ENCODE results near the gene PRSS33. TPM values are rescaled to one million over a fixed set of nuclear protein-coding genes. Genes with fewer than 3 reads are reported as not detected.
A peak's percentile ranks its signal among the peaks of the same experiment; 100 is the strongest.

Gene PRSS33
- polyA plus RNA-seq, 1 of the 3 experiments (the other 2 are of a cell fraction), result not detected

DNA sequence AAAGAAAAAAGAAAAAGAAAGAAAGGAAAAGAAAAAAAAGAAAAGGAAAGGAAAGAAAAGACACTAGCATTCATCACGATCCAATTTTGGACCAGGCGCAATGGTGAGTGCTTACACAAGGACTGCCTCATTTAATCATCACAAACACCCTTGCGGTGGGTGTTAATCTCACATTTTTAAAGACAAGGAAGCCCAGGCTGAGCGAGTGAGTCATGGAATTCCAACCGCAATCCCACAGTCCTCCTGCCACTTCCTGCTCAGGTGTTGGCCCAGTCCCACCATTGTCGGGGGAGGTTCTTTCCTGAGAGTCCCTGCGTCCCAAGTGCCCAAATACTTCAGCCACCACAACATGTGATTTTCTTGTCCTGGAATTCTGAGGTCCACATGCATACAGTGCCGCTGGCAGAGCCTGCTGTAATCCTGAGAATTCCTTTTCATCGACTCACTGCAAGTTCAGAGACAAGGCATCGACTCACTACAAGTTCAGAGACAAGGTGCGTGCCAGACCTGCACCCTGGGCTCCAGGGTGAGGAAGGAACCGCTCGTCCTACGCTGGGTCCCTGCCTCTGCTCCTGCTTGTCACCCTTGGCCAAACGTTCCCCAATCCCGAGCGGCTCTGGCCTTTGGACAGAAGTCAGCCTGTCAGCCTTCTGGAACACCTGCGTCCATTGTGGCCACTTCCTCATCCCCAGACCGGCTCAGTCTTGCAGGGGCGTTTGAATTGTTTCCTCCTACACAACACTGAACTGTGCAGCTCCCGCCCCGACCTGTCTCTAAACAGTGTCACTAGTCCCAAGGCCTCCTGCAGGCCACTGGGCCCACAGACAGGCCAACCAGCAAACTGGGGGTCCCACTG is 48.5 kb upstream of the PRSS33 start:
- TF ChIP-seq, protein P1, sequence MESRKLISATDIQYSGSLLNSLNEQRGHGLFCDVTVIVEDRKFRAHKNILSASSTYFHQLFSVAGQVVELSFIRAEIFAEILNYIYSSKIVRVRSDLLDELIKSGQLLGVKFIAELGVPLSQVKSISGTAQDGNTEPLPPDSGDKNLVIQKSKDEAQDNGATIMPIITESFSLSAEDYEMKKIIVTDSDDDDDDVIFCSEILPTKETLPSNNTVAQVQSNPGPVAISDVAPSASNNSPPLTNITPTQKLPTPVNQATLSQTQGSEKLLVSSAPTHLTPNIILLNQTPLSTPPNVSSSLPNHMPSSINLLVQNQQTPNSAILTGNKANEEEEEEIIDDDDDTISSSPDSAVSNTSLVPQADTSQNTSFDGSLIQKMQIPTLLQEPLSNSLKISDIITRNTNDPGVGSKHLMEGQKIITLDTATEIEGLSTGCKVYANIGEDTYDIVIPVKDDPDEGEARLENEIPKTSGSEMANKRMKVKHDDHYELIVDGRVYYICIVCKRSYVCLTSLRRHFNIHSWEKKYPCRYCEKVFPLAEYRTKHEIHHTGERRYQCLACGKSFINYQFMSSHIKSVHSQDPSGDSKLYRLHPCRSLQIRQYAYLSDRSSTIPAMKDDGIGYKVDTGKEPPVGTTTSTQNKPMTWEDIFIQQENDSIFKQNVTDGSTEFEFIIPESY (IDR thresholded peaks at IDR 0.05; ENCODE audit: borderline replicate concordance, low read depth), result peak; percentile 52; the same call in 1 of the 2 replicates
- TF ChIP-seq SIN3A (IDR thresholded peaks at IDR 0.05; ENCODE audit: borderline replicate concordance, low read depth, low read length), result no peak
- TF ChIP-seq, protein P2, sequence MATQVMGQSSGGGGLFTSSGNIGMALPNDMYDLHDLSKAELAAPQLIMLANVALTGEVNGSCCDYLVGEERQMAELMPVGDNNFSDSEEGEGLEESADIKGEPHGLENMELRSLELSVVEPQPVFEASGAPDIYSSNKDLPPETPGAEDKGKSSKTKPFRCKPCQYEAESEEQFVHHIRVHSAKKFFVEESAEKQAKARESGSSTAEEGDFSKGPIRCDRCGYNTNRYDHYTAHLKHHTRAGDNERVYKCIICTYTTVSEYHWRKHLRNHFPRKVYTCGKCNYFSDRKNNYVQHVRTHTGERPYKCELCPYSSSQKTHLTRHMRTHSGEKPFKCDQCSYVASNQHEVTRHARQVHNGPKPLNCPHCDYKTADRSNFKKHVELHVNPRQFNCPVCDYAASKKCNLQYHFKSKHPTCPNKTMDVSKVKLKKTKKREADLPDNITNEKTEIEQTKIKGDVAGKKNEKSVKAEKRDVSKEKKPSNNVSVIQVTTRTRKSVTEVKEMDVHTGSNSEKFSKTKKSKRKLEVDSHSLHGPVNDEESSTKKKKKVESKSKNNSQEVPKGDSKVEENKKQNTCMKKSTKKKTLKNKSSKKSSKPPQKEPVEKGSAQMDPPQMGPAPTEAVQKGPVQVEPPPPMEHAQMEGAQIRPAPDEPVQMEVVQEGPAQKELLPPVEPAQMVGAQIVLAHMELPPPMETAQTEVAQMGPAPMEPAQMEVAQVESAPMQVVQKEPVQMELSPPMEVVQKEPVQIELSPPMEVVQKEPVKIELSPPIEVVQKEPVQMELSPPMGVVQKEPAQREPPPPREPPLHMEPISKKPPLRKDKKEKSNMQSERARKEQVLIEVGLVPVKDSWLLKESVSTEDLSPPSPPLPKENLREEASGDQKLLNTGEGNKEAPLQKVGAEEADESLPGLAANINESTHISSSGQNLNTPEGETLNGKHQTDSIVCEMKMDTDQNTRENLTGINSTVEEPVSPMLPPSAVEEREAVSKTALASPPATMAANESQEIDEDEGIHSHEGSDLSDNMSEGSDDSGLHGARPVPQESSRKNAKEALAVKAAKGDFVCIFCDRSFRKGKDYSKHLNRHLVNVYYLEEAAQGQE (IDR thresholded peaks at IDR 0.05; ENCODE audit: low read depth, low read length), result peak; percentile 72
- TF ChIP-seq FOXM1 (IDR thresholded peaks at IDR 0.05; ENCODE audit: low read depth), result peak; percentile 18; the same call in 1 of the 2 replicates
- peak in 1 of 2 experiments; percentile 71; a peak in 2 of 4 replicates for TF ChIP-seq EP300 (IDR thresholded peaks at IDR 0.05; ENCODE audit: borderline replicate concordance in 1 of 2, low read depth in 1 of 2, low read length in 1 of 2)
- TF ChIP-seq RAD21 (IDR thresholded peaks at IDR 0.05; ENCODE audit: low read length), result no peak
- peak; percentile 87 for TF ChIP-seq TEAD4 (IDR thresholded peaks at IDR 0.05; ENCODE audit: borderline replicate concordance, insufficient read depth)
- no peak for TF ChIP-seq CHD2 (IDR thresholded peaks at IDR 0.05; ENCODE audit: low read length, partially characterized antibody)
- no peak for TF ChIP-seq NRF1 (IDR thresholded peaks at IDR 0.05; ENCODE audit: low read depth, low read length)
- TF ChIP-seq JUND (IDR thresholded peaks at IDR 0.05), result peak; percentile 85
- TF ChIP-seq FOSL2 (IDR thresholded peaks at IDR 0.05; ENCODE audit: borderline replicate concordance, low read depth), result peak; percentile 82
- 0 out of 2 replicates have a peak, but pooled peaks have one; percentile 31 for TF ChIP-seq GABPA (IDR thresholded peaks at IDR 0.05; ENCODE audit: low read depth)
- TF ChIP-seq ELF1 (IDR thresholded peaks at IDR 0.05), result peak; percentile 44; the same call in 1 of the 2 replicates
- peak; percentile 87 for TF ChIP-seq NFIC (IDR thresholded peaks at IDR 0.05; ENCODE audit: borderline replicate concordance)
- peak; percentile 87 for TF ChIP-seq TCF12 (IDR thresholded peaks at IDR 0.05)
- TF ChIP-seq YY1 (IDR thresholded peaks at IDR 0.05; ENCODE audit: low read depth), result no peak
- TF ChIP-seq, protein P3, sequence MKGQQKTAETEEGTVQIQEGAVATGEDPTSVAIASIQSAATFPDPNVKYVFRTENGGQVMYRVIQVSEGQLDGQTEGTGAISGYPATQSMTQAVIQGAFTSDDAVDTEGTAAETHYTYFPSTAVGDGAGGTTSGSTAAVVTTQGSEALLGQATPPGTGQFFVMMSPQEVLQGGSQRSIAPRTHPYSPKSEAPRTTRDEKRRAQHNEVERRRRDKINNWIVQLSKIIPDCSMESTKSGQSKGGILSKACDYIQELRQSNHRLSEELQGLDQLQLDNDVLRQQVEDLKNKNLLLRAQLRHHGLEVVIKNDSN (IDR thresholded peaks at IDR 0.05; ENCODE audit: borderline replicate concordance, low read depth), result 0 out of 2 replicates have a peak, but pooled peaks have one; percentile 20
- no peak for TF ChIP-seq MEF2A (IDR thresholded peaks at IDR 0.05; ENCODE audit: borderline replicate concordance, low read depth)
- TF ChIP-seq, protein P4, sequence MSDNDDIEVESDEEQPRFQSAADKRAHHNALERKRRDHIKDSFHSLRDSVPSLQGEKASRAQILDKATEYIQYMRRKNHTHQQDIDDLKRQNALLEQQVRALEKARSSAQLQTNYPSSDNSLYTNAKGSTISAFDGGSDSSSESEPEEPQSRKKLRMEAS (IDR thresholded peaks at IDR 0.05; ENCODE audit: low read depth), result peak; percentile 85
- TF ChIP-seq RXRA (IDR thresholded peaks at IDR 0.05; ENCODE audit: borderline replicate concordance, low read depth), result peak; percentile 89; the same call in 1 of the 2 replicates
- no peak for TF ChIP-seq SMC3 (IDR thresholded peaks at IDR 0.05; ENCODE audit: low read depth, low read length)
- TF ChIP-seq, protein P5, sequence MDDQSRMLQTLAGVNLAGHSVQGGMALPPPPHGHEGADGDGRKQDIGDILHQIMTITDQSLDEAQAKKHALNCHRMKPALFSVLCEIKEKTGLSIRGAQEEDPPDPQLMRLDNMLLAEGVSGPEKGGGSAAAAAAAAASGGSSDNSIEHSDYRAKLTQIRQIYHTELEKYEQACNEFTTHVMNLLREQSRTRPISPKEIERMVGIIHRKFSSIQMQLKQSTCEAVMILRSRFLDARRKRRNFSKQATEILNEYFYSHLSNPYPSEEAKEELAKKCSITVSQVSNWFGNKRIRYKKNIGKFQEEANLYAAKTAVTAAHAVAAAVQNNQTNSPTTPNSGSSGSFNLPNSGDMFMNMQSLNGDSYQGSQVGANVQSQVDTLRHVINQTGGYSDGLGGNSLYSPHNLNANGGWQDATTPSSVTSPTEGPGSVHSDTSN (IDR thresholded peaks at IDR 0.05), result peak; percentile 61
- peak; percentile 46; the same call in 1 of the 2 replicates for TF ChIP-seq POLR2AphosphoS5 (IDR thresholded peaks at IDR 0.05; ENCODE audit: low read depth, low read length)
- no peaks in the 10 kb centered on the region for H3K9me2 ChIP-seq
- no peak overlapping the region; the same call in 1 of the 2 replicates for H3K9ac ChIP-seq
- CTCF ChIA-PET, result interaction anchor here (0.7 kb wide), 1 partner anchor 33 kb away, joined by 3 read pairs; no protein-coding TSS in a partner anchor
- H3K36me3 ChIP-seq (replicated peaks in 1 of 2; ENCODE audit: control insufficient read depth in 1 of 2, insufficient read depth in 2 of 2, low read length in 1 of 2), result no peaks in the 10 kb centered on the region
- H3K4me3 ChIP-seq (ENCODE audit: low read depth in 2 of 2, low read length in 1 of 2), result no peak overlapping the region
- no peaks in the 10 kb centered on the region for H3K9me3 ChIP-seq
- peak overlapping the region; percentile 46 for H3K4me2 ChIP-seq
- peaks cover 9% of the 10 kb centered on the region for H3F3A ChIP-seq (replicated peaks; ENCODE audit: insufficient read depth)
- DNase-seq, result no peak
- no peaks in the 10 kb centered on the region for H3K79me2 ChIP-seq (ENCODE audit: insufficient read depth)
- 34% methylated on average over 21 of the region's 22 CpGs for WGBS (ENCODE audit: low lambda C conversion rate)
- POLR2A ChIA-PET, result no interaction called here
- no peak overlapping the region for H2AFZ ChIP-seq (ENCODE audit: low read depth)
- no peaks in the 10 kb centered on the region; the same call in 1 of the 2 replicates for H3K27me3 ChIP-seq (ENCODE audit: insufficient read depth)
- peaks cover 0 to 4% of the 10 kb centered on the region in 2 experiments; a peak in 1 of 4 replicates for H3K4me1 ChIP-seq (ENCODE audit: control insufficient read depth in 1 of 2, insufficient read depth in 2 of 2, low read depth in 1 of 2, low read length in 1 of 2)
- H4K20me1 ChIP-seq (ENCODE audit: insufficient read depth), result no peaks in the 10 kb centered on the region
- peak overlapping the region; percentile 9 to 50; a peak in 3 of 4 replicates for H3K27ac ChIP-seq (ENCODE audit: low read depth in 2 of 2, low read length in 1 of 2)

Measured in SK-N-SH (cell line).